Measurements from ENCODE around the gene CYFIP2. TPM values are rescaled to one million over a fixed set of nuclear protein-coding genes. Genes with fewer than 3 reads are reported as not detected.

CYFIP2 gene
- total RNA-seq, 1 experiment from 2014 or later = 45.1 TPM

DNA sequence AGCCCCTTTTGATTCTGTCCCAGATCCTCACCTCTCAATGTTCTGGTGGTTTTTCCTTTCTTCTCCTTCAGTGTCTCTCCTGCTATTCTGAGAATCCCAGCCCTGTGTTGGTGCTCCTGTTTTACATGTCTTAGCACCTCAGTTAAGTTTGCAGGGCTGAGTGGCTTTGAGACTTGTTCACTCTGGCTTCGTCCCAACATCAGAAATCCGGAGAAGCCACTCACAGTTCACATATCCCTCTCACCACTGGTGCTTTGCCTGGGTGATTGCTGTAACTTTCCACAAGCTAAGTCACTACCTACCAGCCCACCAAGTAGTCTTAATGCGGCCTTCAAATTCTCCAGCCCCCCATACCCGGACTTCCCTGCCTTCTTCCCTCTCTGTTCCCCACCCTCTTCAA is 40.2 kb downstream of the CYFIP2 start:
- Histone ChIP-seq H3K36me3 (ENCODE audit: control insufficient read depth in 1 of 2, insufficient read depth in 2 of 2, low read length in 2 of 2) (no peaks in the 10 kb centered on the region), H3K9me3 (ENCODE audit: control insufficient read depth in 1 of 2, insufficient read depth in 1 of 2, low read depth in 1 of 2, low read length in 2 of 2) (no peaks in the 10 kb centered on the region), H3K4me1 (ENCODE audit: control insufficient read depth in 1 of 2, insufficient read depth in 2 of 2, low read length in 2 of 2) (peaks cover 0 to 7% of the 10 kb centered on the region in 2 experiments; a peak in 1 of 4 replicates), H3K4me3 (replicated peaks in 1 of 2; ENCODE audit: low read depth in 1 of 2, low read length in 2 of 2) (no peak overlapping the region), H3K27me3 (ENCODE audit: insufficient read depth, low read length) (no peaks in the 10 kb centered on the region), H3K9ac (ENCODE audit: low read length) (no peak overlapping the region), H3K4me2 (ENCODE audit: low read length) (no peak overlapping the region), H3K27ac (ENCODE audit: low read depth, low read length) (no peak overlapping the region), H4K20me1 (ENCODE audit: insufficient read depth) (no peaks in the 10 kb centered on the region), H2AFZ (ENCODE audit: low read depth, low read length, poor library complexity, severe bottlenecking) (no peak overlapping the region), H3K9me2 (ENCODE audit: insufficient read depth) (no peaks in the 10 kb centered on the region), H3K79me2 (ENCODE audit: insufficient read depth, low read length) (no peaks in the 10 kb centered on the region)
- TF ChIP-seq SRF (IDR thresholded peaks at IDR 0.05; ENCODE audit: low read depth) = no peak
- TF ChIP-seq RAD21 (IDR thresholded peaks at IDR 0.05; ENCODE audit: low read depth) = no peak
- no peak for TF ChIP-seq JUND (IDR thresholded peaks at IDR 0.05)
- TF ChIP-seq CEBPB (IDR thresholded peaks at IDR 0.05; ENCODE audit: low read depth) = no peak
- no peak for TF ChIP-seq YY1 (IDR thresholded peaks at IDR 0.05; ENCODE audit: extremely low read depth, insufficient replicate concordance, low read depth, low read length)
- TF ChIP-seq, protein P1, sequence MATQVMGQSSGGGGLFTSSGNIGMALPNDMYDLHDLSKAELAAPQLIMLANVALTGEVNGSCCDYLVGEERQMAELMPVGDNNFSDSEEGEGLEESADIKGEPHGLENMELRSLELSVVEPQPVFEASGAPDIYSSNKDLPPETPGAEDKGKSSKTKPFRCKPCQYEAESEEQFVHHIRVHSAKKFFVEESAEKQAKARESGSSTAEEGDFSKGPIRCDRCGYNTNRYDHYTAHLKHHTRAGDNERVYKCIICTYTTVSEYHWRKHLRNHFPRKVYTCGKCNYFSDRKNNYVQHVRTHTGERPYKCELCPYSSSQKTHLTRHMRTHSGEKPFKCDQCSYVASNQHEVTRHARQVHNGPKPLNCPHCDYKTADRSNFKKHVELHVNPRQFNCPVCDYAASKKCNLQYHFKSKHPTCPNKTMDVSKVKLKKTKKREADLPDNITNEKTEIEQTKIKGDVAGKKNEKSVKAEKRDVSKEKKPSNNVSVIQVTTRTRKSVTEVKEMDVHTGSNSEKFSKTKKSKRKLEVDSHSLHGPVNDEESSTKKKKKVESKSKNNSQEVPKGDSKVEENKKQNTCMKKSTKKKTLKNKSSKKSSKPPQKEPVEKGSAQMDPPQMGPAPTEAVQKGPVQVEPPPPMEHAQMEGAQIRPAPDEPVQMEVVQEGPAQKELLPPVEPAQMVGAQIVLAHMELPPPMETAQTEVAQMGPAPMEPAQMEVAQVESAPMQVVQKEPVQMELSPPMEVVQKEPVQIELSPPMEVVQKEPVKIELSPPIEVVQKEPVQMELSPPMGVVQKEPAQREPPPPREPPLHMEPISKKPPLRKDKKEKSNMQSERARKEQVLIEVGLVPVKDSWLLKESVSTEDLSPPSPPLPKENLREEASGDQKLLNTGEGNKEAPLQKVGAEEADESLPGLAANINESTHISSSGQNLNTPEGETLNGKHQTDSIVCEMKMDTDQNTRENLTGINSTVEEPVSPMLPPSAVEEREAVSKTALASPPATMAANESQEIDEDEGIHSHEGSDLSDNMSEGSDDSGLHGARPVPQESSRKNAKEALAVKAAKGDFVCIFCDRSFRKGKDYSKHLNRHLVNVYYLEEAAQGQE (IDR thresholded peaks at IDR 0.05; ENCODE audit: low read depth) = no peak
- TF ChIP-seq, protein P2, sequence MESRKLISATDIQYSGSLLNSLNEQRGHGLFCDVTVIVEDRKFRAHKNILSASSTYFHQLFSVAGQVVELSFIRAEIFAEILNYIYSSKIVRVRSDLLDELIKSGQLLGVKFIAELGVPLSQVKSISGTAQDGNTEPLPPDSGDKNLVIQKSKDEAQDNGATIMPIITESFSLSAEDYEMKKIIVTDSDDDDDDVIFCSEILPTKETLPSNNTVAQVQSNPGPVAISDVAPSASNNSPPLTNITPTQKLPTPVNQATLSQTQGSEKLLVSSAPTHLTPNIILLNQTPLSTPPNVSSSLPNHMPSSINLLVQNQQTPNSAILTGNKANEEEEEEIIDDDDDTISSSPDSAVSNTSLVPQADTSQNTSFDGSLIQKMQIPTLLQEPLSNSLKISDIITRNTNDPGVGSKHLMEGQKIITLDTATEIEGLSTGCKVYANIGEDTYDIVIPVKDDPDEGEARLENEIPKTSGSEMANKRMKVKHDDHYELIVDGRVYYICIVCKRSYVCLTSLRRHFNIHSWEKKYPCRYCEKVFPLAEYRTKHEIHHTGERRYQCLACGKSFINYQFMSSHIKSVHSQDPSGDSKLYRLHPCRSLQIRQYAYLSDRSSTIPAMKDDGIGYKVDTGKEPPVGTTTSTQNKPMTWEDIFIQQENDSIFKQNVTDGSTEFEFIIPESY (IDR thresholded peaks at IDR 0.05; ENCODE audit: extremely low read depth, insufficient replicate concordance, low read length) = no peak
- no peak for TF ChIP-seq TCF7L2 (IDR thresholded peaks at IDR 0.05; ENCODE audit: borderline replicate concordance, extremely low read depth, insufficient read depth, insufficient read length)
- TF ChIP-seq ZFX (IDR thresholded peaks at IDR 0.05) = no peak
- TF ChIP-seq SIN3A (IDR thresholded peaks at IDR 0.05; ENCODE audit: low read depth) = no peak
- TF ChIP-seq POLR2A (IDR thresholded peaks at IDR 0.05; ENCODE audit: borderline replicate concordance, extremely low read depth, insufficient read depth, insufficient read length) = no peak
- TF ChIP-seq, protein P3, sequence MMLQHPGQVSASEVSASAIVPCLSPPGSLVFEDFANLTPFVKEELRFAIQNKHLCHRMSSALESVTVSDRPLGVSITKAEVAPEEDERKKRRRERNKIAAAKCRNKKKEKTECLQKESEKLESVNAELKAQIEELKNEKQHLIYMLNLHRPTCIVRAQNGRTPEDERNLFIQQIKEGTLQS (IDR thresholded peaks at IDR 0.05) = no peak
- TF ChIP-seq CBX3 (IDR thresholded peaks at IDR 0.05; ENCODE audit: low read depth) = no peak
- no peak for TF ChIP-seq SP1 (IDR thresholded peaks at IDR 0.05; ENCODE audit: low read depth)
- ChIA-PET CTCF (no interaction called here), RAD21 (ENCODE audit: low non-redundant PET in 1 of 2, low total read pairs in 2 of 2, uncharacterized antibody in 2 of 2, unreplicated experiment in 2 of 2) (no interaction called here), POLR2A (no interaction called here)
- ATAC-seq (no peak), DNase-seq (ENCODE audit: low read depth, low spot score) (no peak)
- intact Hi-C loops (cut with micrococcal nuclease) = no loop called here
- BruUV-seq (replicated peaks) = no TSS peak

All from HCT116 (cell line).